ENCODE results near the gene PCDHGB5. TPM values are rescaled to one million over a fixed set of nuclear protein-coding genes. Genes with fewer than 3 reads are reported as not detected.
"Not testable (repeated sequence)": the region's sequence is repeated elsewhere in the genome, so short reads cannot be mapped to it uniquely, and the experiment has no call there.

PCDHGB5 gene
- total and polyA plus RNA-seq, 2 donors (not counting 3 experiments of a cell fraction or from before 2014, with no cell fraction given) = 10.1 to 14.4 TPM

- H3K9me3 ChIP-seq (replicated peaks; ENCODE audit: control insufficient read depth, insufficient read depth, low read length); H3K79me2 ChIP-seq (ENCODE audit: control insufficient read depth, insufficient read depth, low read length); H3K36me3 ChIP-seq (ENCODE audit: control insufficient read depth in 2 of 2, extremely low read depth in 1 of 2, insufficient read depth in 2 of 2, low read length in 2 of 2); H3K9me1 ChIP-seq (replicated peaks; ENCODE audit: control insufficient read depth, extremely low read depth, insufficient read depth, low read length); intact Hi-C loops (cut with micrococcal nuclease); H3K27ac ChIP-seq (ENCODE audit: insufficient read depth, low read depth, low read length); H3K9ac ChIP-seq (replicated peaks; ENCODE audit: extremely low read depth, insufficient read depth, low read length); H4K20me1 ChIP-seq (replicated peaks; ENCODE audit: control insufficient read depth, extremely low read depth, insufficient read depth, low read length); dilution Hi-C loops (cut with MboI; ENCODE audit: extremely low pct_ligation_motif_present, low sequenced_read_pairs); H3K4me1 ChIP-seq (ENCODE audit: control insufficient read depth, extremely low read depth, insufficient read depth, low read length); POLR2A ChIA-PET; H2AFZ ChIP-seq (ENCODE audit: low read depth, low read length): not testable (repeated sequence)
- H3K4me3 ChIP-seq (replicated peaks in 1 of 3; ENCODE audit: insufficient read depth in 1 of 3, low read depth in 1 of 3, low read length in 3 of 3) = peak within 1 kb of the TSS in 2 of 3 experiments; percentile 9 to 22
- CTCF ChIA-PET = interaction anchor here (0.7 to 4.1 kb wide), 19 partner anchors 9 to 232 kb away, joined by 3 to 32 read pairs (median 7); partner anchors contain the start of genes PCDHB14, PCDHGA10, PCDHGA11 and PCDHGA12
- peak within 1 kb of the TSS; percentile 18 for H3K4me2 ChIP-seq (ENCODE audit: insufficient read depth, low read length)
- H3K27me3 ChIP-seq (ENCODE audit: control insufficient read depth in 2 of 2, insufficient read depth in 2 of 2, low read length in 2 of 2) = peaks cover 36 to 78% of the 10 kb centered on the region in 2 experiments
- FAIRE-seq (peak; percentile 87), DNase-seq (ENCODE audit: low read depth, low spot score) (peak; percentile 30)
- BruUV-seq (replicated peaks) = TSS peak; percentile 23
- TF ChIP-seq CTCF (IDR thresholded peaks at IDR 0.05; ENCODE audit: extremely low read depth in 1 of 2, insufficient read depth in 1 of 2, low read depth in 1 of 2, low read length in 2 of 2) = peak; percentile 46 to 51
These were observed 10.0 kb upstream of the PCDHGB5 start, which contains the start of gene PCDHGB4 for GRCh38 chr5:141387557-141388311. Gene PCDHGB4 (plus strand): TSS chr5:141387698. CDS start chr5:141387885, 187 bp downstream.

DNA sequence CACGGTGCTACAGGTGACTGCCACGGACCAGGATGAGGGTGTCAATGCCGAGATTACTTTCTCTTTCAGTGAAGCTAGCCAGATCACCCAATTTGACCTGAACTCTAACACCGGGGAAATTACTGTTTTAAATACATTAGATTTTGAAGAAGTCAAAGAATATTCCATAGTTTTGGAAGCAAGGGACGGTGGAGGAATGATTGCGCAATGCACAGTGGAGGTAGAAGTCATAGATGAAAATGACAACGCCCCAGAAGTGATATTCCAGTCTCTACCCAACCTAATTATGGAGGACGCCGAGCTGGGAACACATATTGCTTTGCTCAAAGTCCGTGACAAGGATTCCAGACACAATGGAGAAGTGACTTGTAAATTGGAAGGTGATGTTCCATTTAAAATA is 9.1 kb upstream of the PCDHGB5 start:
- ChIA-PET CTCF (interaction anchor here (1.6 to 4.1 kb wide), 5 partner anchors 9 to 175 kb away, joined by 4 to 32 read pairs (median 15); partner anchors contain the start of genes PCDHGA3, PCDHGA6 and PCDHGB5), POLR2A (no interaction called here)
- no peak overlapping the region for H2AFZ ChIP-seq (ENCODE audit: low read depth, low read length)
- no peaks in the 10 kb centered on the region for H3K4me1 ChIP-seq (ENCODE audit: control insufficient read depth, extremely low read depth, insufficient read depth, low read length)
- no peak overlapping the region for H3K4me3 ChIP-seq (replicated peaks in 1 of 3; ENCODE audit: insufficient read depth in 1 of 3, low read depth in 1 of 3, low read length in 3 of 3)
- H3K9ac ChIP-seq (replicated peaks; ENCODE audit: extremely low read depth, insufficient read depth, low read length) = no peak overlapping the region
- intact Hi-C loops (cut with micrococcal nuclease) = no loop called here
- DNase-seq (ENCODE audit: low read depth, low spot score) (no peak), FAIRE-seq (no peak)
- H3K9me3 ChIP-seq (replicated peaks; ENCODE audit: control insufficient read depth, insufficient read depth, low read length) = no peaks in the 10 kb centered on the region
- BruUV-seq (replicated peaks) = no TSS peak
- H4K20me1 ChIP-seq (replicated peaks; ENCODE audit: control insufficient read depth, extremely low read depth, insufficient read depth, low read length) = no peaks in the 10 kb centered on the region
- dilution Hi-C loops (cut with MboI; ENCODE audit: extremely low pct_ligation_motif_present, low sequenced_read_pairs) = no loop called here
- no peak overlapping the region for H3K4me2 ChIP-seq (ENCODE audit: insufficient read depth, low read length)
- H3K27ac ChIP-seq (ENCODE audit: insufficient read depth, low read depth, low read length) = no peak overlapping the region
- peaks cover 31 to 80% of the 10 kb centered on the region in 2 experiments for H3K27me3 ChIP-seq (ENCODE audit: control insufficient read depth in 2 of 2, insufficient read depth in 2 of 2, low read length in 2 of 2)
- H3K9me1 ChIP-seq (replicated peaks; ENCODE audit: control insufficient read depth, extremely low read depth, insufficient read depth, low read length) = no peaks in the 10 kb centered on the region
- TF ChIP-seq EZH2 (IDR thresholded peaks at IDR 0.05; ENCODE audit: borderline replicate concordance, low read depth, low read length, severe bottlenecking) = no peak
- no peak for TF ChIP-seq POLR2AphosphoS5 (IDR thresholded peaks at IDR 0.05; ENCODE audit: insufficient read depth, low read depth, low read length)
- TF ChIP-seq FOS (IDR thresholded peaks at IDR 0.05; ENCODE audit: borderline replicate concordance, insufficient read depth, low read length) = no peak
- TF ChIP-seq JUN (IDR thresholded peaks at IDR 0.05; ENCODE audit: borderline replicate concordance, insufficient read depth, insufficient read length, low read depth) = no peak
- no peak for TF ChIP-seq POLR2A (IDR thresholded peaks at IDR 0.05; ENCODE audit: low read depth, low read length)
- TF ChIP-seq GATA2 (IDR thresholded peaks at IDR 0.05; ENCODE audit: insufficient read depth, insufficient read length, low read depth, low read length) = no peak
- no peaks in the 10 kb centered on the region for H3K79me2 ChIP-seq (ENCODE audit: control insufficient read depth, insufficient read depth, low read length)
- H3K36me3 ChIP-seq (ENCODE audit: control insufficient read depth in 2 of 2, extremely low read depth in 1 of 2, insufficient read depth in 2 of 2, low read length in 2 of 2) = no peaks in the 10 kb centered on the region
